GM18873 (cell line): Measurements from ENCODE around the gene RNU1-1.
"Not testable (repeated sequence)": the region's sequence is repeated elsewhere in the genome, so short reads cannot be mapped to it uniquely, and the experiment has no call there.

Experiments
- ATAC-seq: cut with Tn5 transposase; IDR thresholded peaks from one replicate; pipeline ENCODE4 v1.9.1; 2021; ENCODE audit warnings: mild to moderate bottlenecking, moderate library complexity, moderate number of reproducible peaks; ENCODE audit not compliant: unreplicated experiment, low FRiP score

Gene RNU1-1

GRCh38 chr1:16525769-16526168 is 11.7 kb upstream of the RNU1-1 start:
- ATAC-seq = not testable (repeated sequence)

- ATAC-seq = not testable (repeated sequence)
These were observed 7.6 kb upstream of the RNU1-1 start for GRCh38 chr1:16521679-16522078.

GRCh38 chr1:16521288-16521583 is 7.2 kb upstream of the RNU1-1 start:
- ATAC-seq = no peak

GRCh38 chr1:16520435-16521287 is 6.6 kb upstream of the RNU1-1 start:
- not testable (repeated sequence) for ATAC-seq

- ATAC-seq = not testable (repeated sequence)
These were observed 5.3 kb upstream of the RNU1-1 start for GRCh38 chr1:16519255-16519951.

- not testable (repeated sequence) for ATAC-seq
These were observed 4.8 kb upstream of the RNU1-1 start for GRCh38 chr1:16518913-16519254.

GRCh38 chr1:16516694-16517410 is 2.8 kb upstream of the RNU1-1 start:
- not testable (repeated sequence) for ATAC-seq

GRCh38 chr1:16513412-16514106 is 526 bp downstream of the RNU1-1 start:
- peak; percentile 89 for ATAC-seq

- ATAC-seq = not testable (repeated sequence)
These were observed 1.3 kb downstream of the RNU1-1 start for GRCh38 chr1:16512624-16513411.

- ATAC-seq = not testable (repeated sequence)
These were observed 2.2 kb downstream of the RNU1-1 start for GRCh38 chr1:16511926-16512325.

- not testable (repeated sequence) for ATAC-seq
These were observed 5.1 kb downstream of the RNU1-1 start for GRCh38 chr1:16508861-16509445.

GRCh38 chr1:16506364-16507136 is 7.5 kb downstream of the RNU1-1 start:
- ATAC-seq = not testable (repeated sequence)

- not testable (repeated sequence) for ATAC-seq
These were observed 8.2 kb downstream of the RNU1-1 start for GRCh38 chr1:16505870-16506269.

- no peak for ATAC-seq
These were observed 10.6 kb downstream of the RNU1-1 start for GRCh38 chr1:16503494-16503893.

- ATAC-seq = not testable (repeated sequence)
These were observed 12.6 kb downstream of the RNU1-1 start for GRCh38 chr1:16501446-16501845.

GRCh38 chr1:16500975-16501374 is 13.1 kb downstream of the RNU1-1 start:
- not testable (repeated sequence) for ATAC-seq

- not testable (repeated sequence) for ATAC-seq
These were observed 13.6 kb downstream of the RNU1-1 start for GRCh38 chr1:16500466-16500865.

GRCh38 chr1:16498573-16499413 is 15.3 kb downstream of the RNU1-1 start:
- peak; percentile 67 for ATAC-seq
